CD4-positive, CD25-positive, alpha-beta regulatory T cell (primary cell): ENCODE measurements around the gene OR5B17. TPM values are rescaled to one million over a fixed set of nuclear protein-coding genes. Genes with fewer than 3 reads are reported as not detected.

Experiments
- ATAC-seq, 2 donors: fragments of 150-1000 bp; cut with Tn5 transposase; one replicate each; pipeline ENCODE4 v1.10.0; 2021; ENCODE audit warnings: low read depth in 2 of 2, moderate number of reproducible peaks in 2 of 2, moderate library complexity in 1 of 2
- DNase-seq, 3 donors: peaks; one replicate each; pipeline versions ENCODE4 v3.0.0 to v3.0.0-alpha.2; 2012 to 2022; ENCODE audit warnings: mixed read lengths in 1 of 3
- H3K27ac ChIP-seq: one replicate; pipeline ENCODE4 v1.7.0; 2013; ENCODE audit warnings: mild to moderate bottlenecking, low read length; ENCODE audit not compliant: insufficient read depth, poor library complexity, severe bottlenecking
- H3K27me3 ChIP-seq: one replicate; pipeline ENCODE4 v1.7.0; 2013; ENCODE audit warnings: low read length; ENCODE audit not compliant: control insufficient read depth, insufficient read depth
- H3K36me3 ChIP-seq: one replicate; pipeline ENCODE4 v1.7.0; 2013; ENCODE audit warnings: mild to moderate bottlenecking, low read length, moderate library complexity; ENCODE audit not compliant: control insufficient read depth, insufficient read depth
- H3K4me1 ChIP-seq: 2 replicates; pipeline ENCODE4 v1.7.0; 2013; ENCODE audit warnings: mild to moderate bottlenecking, low read length; ENCODE audit not compliant: insufficient read depth, control insufficient read depth, poor library complexity, severe bottlenecking
- H3K4me3 ChIP-seq: one replicate; pipeline ENCODE4 v1.7.0; 2013; ENCODE audit warnings: low read depth, mild to moderate bottlenecking, low read length, moderate library complexity
- H3K9me3 ChIP-seq, 2 experiments: 1 replicate in 1 of 2; 2 replicates in 1 of 2; pipeline ENCODE4 v1.7.0; 2013; ENCODE audit warnings: low read length in 2 of 2, mild to moderate bottlenecking in 1 of 2, moderate library complexity in 1 of 2; ENCODE audit not compliant: control insufficient read depth in 2 of 2
- H3K27ac Mint-ChIP-seq, 3 donors: one replicate each; pipeline ENCODE4 v1.8.0; 2020 to 2022; ENCODE audit warnings: mild to moderate bottlenecking in 3 of 3, mixed read lengths in 3 of 3, moderate library complexity in 2 of 3
- H3K27me3 Mint-ChIP-seq: one replicate; pipeline ENCODE4 v1.8.0; 2022; ENCODE audit warnings: mild to moderate bottlenecking, mixed read lengths
- H3K36me3 Mint-ChIP-seq: one replicate; pipeline ENCODE4 v1.8.0; 2020; ENCODE audit warnings: mixed read lengths
- H3K4me1 Mint-ChIP-seq, 4 donors: one replicate each; pipeline ENCODE4 v1.8.0; 2020 to 2022; ENCODE audit warnings: mixed read lengths in 4 of 4, mild to moderate bottlenecking in 1 of 4
- H3K4me3 Mint-ChIP-seq, 4 donors: one replicate each; pipeline ENCODE4 v1.8.0; 2020 to 2022; ENCODE audit warnings: mild to moderate bottlenecking in 4 of 4, mixed read lengths in 4 of 4, moderate library complexity in 3 of 4
- H3K9me3 Mint-ChIP-seq, 7 donors: one replicate each; pipeline ENCODE4 v1.8.0; 2020 to 2022; ENCODE audit warnings: mixed read lengths in 7 of 7, mild to moderate bottlenecking in 3 of 7, moderate library complexity in 2 of 7
- polyA plus RNA-seq, 4 donors: library from polyadenylated mRNA; unstranded; fragments of 300-500 nt; fragmentation: Illumina TruSeq; gene quantifications; one replicate each; pipeline ENCODE4 v1.2.3, GENCODE V29; 2021
- total RNA-seq: library from RNA; stranded (reverse); gene quantifications from one replicate; pipeline ENCODE4 v1.2.3, GENCODE V29; 2022

OR5B17 gene
- total and polyA plus RNA-seq, 5 donors from 2014 or later = not detected

DNA sequence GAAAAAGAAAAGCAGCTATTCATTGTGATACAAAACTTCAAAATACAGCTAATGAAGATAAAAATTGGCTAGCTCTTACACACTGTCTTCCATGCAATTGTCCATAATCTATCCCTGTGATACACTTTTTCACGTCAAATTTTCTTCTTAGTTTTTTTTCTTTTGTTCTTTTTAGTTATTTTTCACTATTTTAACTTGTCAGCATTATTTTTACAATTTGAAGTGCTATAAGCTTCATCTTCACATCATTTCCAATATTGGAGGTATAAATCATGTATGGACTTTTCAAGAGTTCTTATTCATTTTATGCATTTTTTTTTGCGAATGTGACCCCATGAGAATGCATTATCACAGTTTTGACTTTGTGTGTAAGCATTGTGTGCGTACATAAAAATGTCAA, 4.1 kb downstream of the OR5B17 start:
- Mint-ChIP-seq H3K4me1 (no peaks in the 10 kb centered on the region), H3K27ac (no peak overlapping the region), H3K27me3 (peaks cover 11% of the 10 kb centered on the region), H3K9me3 (peaks cover 0 to 1% (median 0%) of the 10 kb centered on the region in 7 donors), H3K36me3 (no peaks in the 10 kb centered on the region), H3K4me3 (no peak overlapping the region)
- H3K9me3 ChIP-seq = no peaks in the 10 kb centered on the region
- H3K27me3 ChIP-seq = no peaks in the 10 kb centered on the region
- DNase-seq (no peak), ATAC-seq (no peak)
- H3K4me1 ChIP-seq = no peaks in the 10 kb centered on the region
- no peaks in the 10 kb centered on the region for H3K36me3 ChIP-seq
- H3K27ac ChIP-seq = no peak overlapping the region
- no peak overlapping the region for H3K4me3 ChIP-seq

DNA sequence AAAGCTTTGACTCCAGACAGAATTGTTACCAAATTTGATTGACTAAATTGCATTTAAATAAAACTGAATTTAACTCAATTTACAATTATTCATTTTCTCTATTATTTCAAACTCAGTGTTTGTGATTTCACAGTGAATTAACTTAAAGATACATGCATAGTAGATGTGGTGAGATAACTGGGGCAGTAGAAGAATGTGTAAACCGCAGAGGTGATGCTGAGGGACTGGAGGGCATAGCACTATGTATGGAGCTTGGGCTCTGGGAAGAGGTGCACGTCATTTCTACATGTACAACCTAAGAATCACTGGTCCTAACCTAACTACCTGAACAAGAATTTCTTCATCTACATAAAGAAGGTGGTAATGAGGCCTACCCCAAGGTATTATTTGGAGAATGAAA, 13.7 kb downstream of the OR5B17 start:
- Histone ChIP-seq H3K4me3 (no peak overlapping the region), H3K27me3 (peaks cover 2% of the 10 kb centered on the region), H3K27ac (no peak overlapping the region), H3K4me1 (no peaks in the 10 kb centered on the region), H3K9me3 (no peaks in the 10 kb centered on the region), H3K36me3 (no peaks in the 10 kb centered on the region)
- no peak overlapping the region for H3K4me3 Mint-ChIP-seq
- ATAC-seq (no peak), DNase-seq (no peak)
- H3K27ac Mint-ChIP-seq = no peak overlapping the region
- no peaks in the 10 kb centered on the region for H3K27me3 Mint-ChIP-seq
- H3K9me3 Mint-ChIP-seq = peaks cover 0 to 7% (median under 1%) of the 10 kb centered on the region in 7 donors
- no peaks in the 10 kb centered on the region for H3K4me1 Mint-ChIP-seq
- no peaks in the 10 kb centered on the region for H3K36me3 Mint-ChIP-seq

DNA sequence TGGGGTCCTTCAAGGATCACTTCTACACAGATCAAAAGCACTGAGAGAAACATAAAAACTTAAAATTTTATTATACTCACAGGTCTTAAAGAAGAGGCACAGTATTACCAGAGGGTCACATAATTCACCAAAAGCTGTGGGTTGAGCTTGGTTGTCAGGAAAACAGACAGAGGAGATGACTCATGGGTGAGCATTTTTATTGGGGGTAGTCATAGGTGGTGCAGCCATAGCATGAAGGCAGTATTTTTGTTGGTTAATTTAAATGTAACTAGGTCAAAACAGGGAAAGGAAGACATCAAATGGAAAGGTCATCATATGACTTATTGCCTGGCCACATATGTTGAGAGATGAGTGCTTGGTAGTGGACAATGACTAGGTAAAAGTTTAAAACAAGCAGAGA, 24.2 kb downstream of the OR5B17 start:
- no peaks in the 10 kb centered on the region for H3K9me3 ChIP-seq
- peaks cover 2% of the 10 kb centered on the region for H3K27me3 ChIP-seq
- no peak for ATAC-seq
- H3K36me3 Mint-ChIP-seq = no peaks in the 10 kb centered on the region
- H3K4me1 Mint-ChIP-seq = no peaks in the 10 kb centered on the region
- no peak overlapping the region for H3K27ac Mint-ChIP-seq
- H3K27me3 Mint-ChIP-seq = no peaks in the 10 kb centered on the region
- no peak overlapping the region for H3K4me3 Mint-ChIP-seq
- H3K27ac ChIP-seq = no peak overlapping the region
- H3K4me3 ChIP-seq = no peak overlapping the region
- H3K9me3 Mint-ChIP-seq = peaks cover 0 to 12% (median 7%) of the 10 kb centered on the region in 7 donors
- H3K36me3 ChIP-seq = no peaks in the 10 kb centered on the region
- no peaks in the 10 kb centered on the region for H3K4me1 ChIP-seq
- DNase-seq = no peak

DNA sequence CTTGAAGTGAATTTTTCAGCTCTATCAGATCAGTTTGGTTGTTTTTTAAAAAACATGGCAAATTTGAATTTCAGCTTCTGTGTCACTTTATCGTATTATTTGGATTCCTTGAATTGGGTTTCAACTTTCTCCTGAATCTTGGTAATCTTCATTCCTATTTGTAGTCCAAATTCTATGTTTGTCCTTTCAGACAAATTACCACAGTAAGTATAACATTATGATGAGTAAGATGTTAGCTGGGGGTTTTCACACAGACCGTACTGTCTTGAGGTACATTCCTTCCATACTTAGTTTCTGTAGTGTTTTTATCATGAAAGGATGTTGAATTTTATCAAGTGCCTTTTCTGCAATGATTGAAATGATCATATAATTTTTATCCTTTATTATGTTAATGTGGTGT, 28.0 kb downstream of the OR5B17 start:
- peaks cover 0 to 29% (median 11%) of the 10 kb centered on the region in 7 donors for H3K9me3 Mint-ChIP-seq
- no peak overlapping the region for H3K4me3 Mint-ChIP-seq

DNA sequence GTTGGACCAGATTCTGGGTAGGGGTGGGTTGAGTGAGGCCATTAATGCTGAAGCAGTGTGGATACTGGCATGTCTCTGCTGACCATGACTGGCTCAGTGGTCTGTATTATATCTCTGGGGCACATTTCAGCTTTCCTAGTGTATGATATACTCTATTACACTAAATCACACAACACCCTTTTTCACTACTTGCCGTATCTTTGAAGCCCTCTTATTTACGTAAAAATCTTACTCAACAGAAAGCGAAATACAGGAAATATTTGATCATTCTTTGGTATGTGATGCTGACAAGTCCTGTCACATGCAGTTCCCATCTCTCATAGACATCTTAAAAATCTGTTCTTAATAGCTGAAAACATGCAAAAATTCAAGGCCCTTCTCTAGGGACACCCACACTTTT, 40.3 kb downstream of the OR5B17 start:
- no peaks in the 10 kb centered on the region for H3K4me1 ChIP-seq
- H3K36me3 ChIP-seq = no peaks in the 10 kb centered on the region
- no peaks in the 10 kb centered on the region for H3K9me3 ChIP-seq
- peaks cover 2% of the 10 kb centered on the region for H3K27me3 ChIP-seq
- H3K27ac ChIP-seq = no peak overlapping the region
- H3K4me3 Mint-ChIP-seq = no peak overlapping the region
- no peaks in the 10 kb centered on the region for H3K4me1 Mint-ChIP-seq
- no peaks in the 10 kb centered on the region for H3K27me3 Mint-ChIP-seq
- DNase-seq = no peak
- H3K36me3 Mint-ChIP-seq = no peaks in the 10 kb centered on the region
- H3K4me3 ChIP-seq = no peak overlapping the region
- no peak for ATAC-seq
- no peak overlapping the region for H3K27ac Mint-ChIP-seq
- peaks cover 0 to 5% (median 0%) of the 10 kb centered on the region in 7 donors for H3K9me3 Mint-ChIP-seq

More for the DNA sequence above, 28.0 kb downstream of the OR5B17 start:
- no peak for ATAC-seq
- H3K4me1 ChIP-seq = no peaks in the 10 kb centered on the region
- Mint-ChIP-seq H3K27me3 (no peaks in the 10 kb centered on the region), H3K27ac (no peak overlapping the region), H3K36me3 (no peaks in the 10 kb centered on the region), H3K4me1 (no peaks in the 10 kb centered on the region)
- H3K36me3 ChIP-seq = no peaks in the 10 kb centered on the region
- no peaks in the 10 kb centered on the region for H3K9me3 ChIP-seq
- H3K27ac ChIP-seq = no peak overlapping the region
- H3K4me3 ChIP-seq = no peak overlapping the region
- no peaks in the 10 kb centered on the region for H3K27me3 ChIP-seq
- DNase-seq = no peak

DNA sequence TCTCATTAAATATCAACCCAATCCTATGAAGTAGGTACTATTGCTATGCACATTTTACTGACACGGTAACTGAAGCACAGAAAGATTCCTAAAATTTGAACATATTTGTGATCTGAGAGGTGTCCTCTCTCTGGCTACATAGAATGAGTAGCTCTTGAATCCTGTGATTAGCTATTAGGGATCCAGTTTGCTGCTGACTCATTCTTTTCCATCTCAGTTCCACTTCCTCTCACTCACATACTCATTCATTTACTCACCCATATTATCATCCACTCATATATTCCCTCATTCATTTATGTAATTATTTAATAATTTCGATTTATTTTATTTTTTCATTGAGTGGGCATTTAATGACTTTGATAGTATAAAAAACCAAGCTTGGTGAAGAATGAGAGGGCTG, 42.7 kb downstream of the OR5B17 start:
- H3K36me3 Mint-ChIP-seq = no peaks in the 10 kb centered on the region
- no peak for ATAC-seq
- no peak overlapping the region for H3K4me3 Mint-ChIP-seq
- Histone ChIP-seq H3K4me1 (no peaks in the 10 kb centered on the region), H3K27me3 (peaks cover 2% of the 10 kb centered on the region), H3K4me3 (no peak overlapping the region), H3K36me3 (no peaks in the 10 kb centered on the region), H3K27ac (no peak overlapping the region), H3K9me3 (no peaks in the 10 kb centered on the region)
- H3K9me3 Mint-ChIP-seq = peaks cover 0 to 5% (median 0%) of the 10 kb centered on the region in 7 donors
- no peaks in the 10 kb centered on the region for H3K4me1 Mint-ChIP-seq
- H3K27me3 Mint-ChIP-seq = no peaks in the 10 kb centered on the region
- no peak overlapping the region for H3K27ac Mint-ChIP-seq
- no peak for DNase-seq

Other genes with a start within 250 kb of the OR5B17 start
- gene OR9I1, start 233.5 kb downstream of the OR5B17 start, total RNA-seq = not detected
- gene OR9I1, start 233.5 kb downstream of the OR5B17 start, polyA plus RNA-seq = not detected
- gene OR9Q2, start 170.0 kb downstream of the OR5B17 start, total RNA-seq = not detected
- gene OR9Q2, start 170.0 kb downstream of the OR5B17 start, polyA plus RNA-seq = not detected
- gene OR1S2, start 154.9 kb downstream of the OR5B17 start, total RNA-seq = not detected
- not detected for gene OR1S2, start 154.9 kb downstream of the OR5B17 start, polyA plus RNA-seq
- gene OR1S1, start 146.3 kb downstream of the OR5B17 start, total RNA-seq = not detected
- gene OR1S1, start 146.3 kb downstream of the OR5B17 start, polyA plus RNA-seq = not detected
- gene OR10Q1, start 130.2 kb downstream of the OR5B17 start, total RNA-seq = not detected
- not detected for gene OR10Q1, start 130.2 kb downstream of the OR5B17 start, polyA plus RNA-seq
- not detected for gene OR10W1, start 90.8 kb downstream of the OR5B17 start, total RNA-seq
- gene OR10W1, start 90.8 kb downstream of the OR5B17 start, polyA plus RNA-seq = not detected
- not detected for gene OR5B3, start 47.8 kb upstream of the OR5B17 start, total RNA-seq
- gene OR5B3, start 47.8 kb upstream of the OR5B17 start, polyA plus RNA-seq = not detected
- gene OR5B2, start 69.1 kb upstream of the OR5B17 start, total RNA-seq = not detected
- not detected for gene OR5B2, start 69.1 kb upstream of the OR5B17 start, polyA plus RNA-seq
- not detected for gene OR5B12, start 83.2 kb upstream of the OR5B17 start, total RNA-seq
- not detected for gene OR5B12, start 83.2 kb upstream of the OR5B17 start, polyA plus RNA-seq
- not detected for gene OR5B21, start 149.0 kb upstream of the OR5B17 start, total RNA-seq
- not detected for gene OR5B21, start 149.0 kb upstream of the OR5B17 start, polyA plus RNA-seq
- 101 TPM for gene LPXN, start 216.8 kb upstream of the OR5B17 start, total RNA-seq
- gene LPXN, start 216.8 kb upstream of the OR5B17 start, polyA plus RNA-seq = 100 to 1,000 TPM; 221 to 314 (median 265) TPM
- 46.5 TPM for gene ZFP91, start 220.0 kb upstream of the OR5B17 start, total RNA-seq
- gene ZFP91, start 220.0 kb upstream of the OR5B17 start, polyA plus RNA-seq = 1 to 10 TPM; 5.0 to 8.6 (median 6.8) TPM